DND-41 (cell line): ENCODE results near the gene GCHFR.

Experiments
- ATAC-seq: fragments of 200-7000 bp; cut with Tn5 transposase; 3 replicates; pipeline ENCODE4 v1.9.1; 2021; ENCODE audit warnings: low read depth; ENCODE audit not compliant: insufficient read depth
- DNase-seq: peaks from one replicate; pipeline ENCODE4 v3.0.0-alpha.2; 2020
- H2AFZ ChIP-seq: 2 replicates; pipeline ENCODE4 v1.6.0; 2012; ENCODE audit warnings: low read depth, low read length
- H3K27ac ChIP-seq: 2 replicates; pipeline ENCODE4 v1.5.1; 2012; ENCODE audit warnings: low read length, inconsistent platforms
- H3K27me3 ChIP-seq: fragments of 200-600 bp; sonication (generic); 2 replicates; pipeline ENCODE4 v1.6.0; 2012; ENCODE audit warnings: low read length, mild to moderate bottlenecking, inconsistent platforms; ENCODE audit not compliant: insufficient read depth, poor library complexity
- H3K36me3 ChIP-seq: 2 replicates; pipeline ENCODE4 v1.5.1; 2012; ENCODE audit warnings: low read length, inconsistent platforms; ENCODE audit not compliant: insufficient read depth
- H3K4me1 ChIP-seq: 2 replicates; pipeline ENCODE4 v1.5.1; 2012; ENCODE audit warnings: mild to moderate bottlenecking, low read length; ENCODE audit not compliant: insufficient read depth
- H3K4me2 ChIP-seq: 2 replicates; pipeline ENCODE4 v1.6.0; 2012; ENCODE audit warnings: mild to moderate bottlenecking, moderate library complexity, low read length, inconsistent platforms; ENCODE audit not compliant: insufficient read depth
- H3K4me3 ChIP-seq, 2 experiments: fragments of 200-600 bp in 1 of 2; shearing (Covaris generic) in 1 of 2; 2 replicates each; pipeline ENCODE4 v1.5.1; 2012 to 2016; ENCODE audit warnings: inconsistent platforms in 2 of 2, low read length in 2 of 2, mild to moderate bottlenecking in 2 of 2, low read depth in 1 of 2, moderate library complexity in 1 of 2
- H3K79me2 ChIP-seq: 2 replicates; pipeline ENCODE4 v1.6.0; 2012; ENCODE audit warnings: low read length, inconsistent platforms; ENCODE audit not compliant: insufficient read depth
- H3K9ac ChIP-seq: 2 replicates; pipeline ENCODE4 v1.6.0; 2012; ENCODE audit warnings: low read depth, mild to moderate bottlenecking, inconsistent platforms, low read length, moderate library complexity
- H3K9me3 ChIP-seq: 2 replicates; pipeline ENCODE4 v1.5.1; 2012; ENCODE audit warnings: low read length, moderate library complexity, mild to moderate bottlenecking, inconsistent platforms; ENCODE audit not compliant: insufficient read depth, severe bottlenecking
- H4K20me1 ChIP-seq: 2 replicates; pipeline ENCODE4 v1.6.0; 2012; ENCODE audit warnings: low read length; ENCODE audit not compliant: insufficient read depth
- EZH2 ChIP-seq: IDR thresholded peaks from 3 replicates; pipeline ENCODE4 v1.6.1; 2012; ENCODE audit warnings: borderline replicate concordance, low read depth, mild to moderate bottlenecking, moderate library complexity, low read length, inconsistent platforms; ENCODE audit not compliant: severe bottlenecking
- TF ChIP-seq, protein P1 (sequence below): IDR thresholded peaks from 2 replicates; pipeline ENCODE4 v1.5.1; 2012; ENCODE audit warnings: borderline replicate concordance, low read length, moderate library complexity, mild to moderate bottlenecking; ENCODE audit not compliant: poor library complexity, severe bottlenecking; ENCODE audit errors: extremely low read depth

Gene GCHFR

DNA sequence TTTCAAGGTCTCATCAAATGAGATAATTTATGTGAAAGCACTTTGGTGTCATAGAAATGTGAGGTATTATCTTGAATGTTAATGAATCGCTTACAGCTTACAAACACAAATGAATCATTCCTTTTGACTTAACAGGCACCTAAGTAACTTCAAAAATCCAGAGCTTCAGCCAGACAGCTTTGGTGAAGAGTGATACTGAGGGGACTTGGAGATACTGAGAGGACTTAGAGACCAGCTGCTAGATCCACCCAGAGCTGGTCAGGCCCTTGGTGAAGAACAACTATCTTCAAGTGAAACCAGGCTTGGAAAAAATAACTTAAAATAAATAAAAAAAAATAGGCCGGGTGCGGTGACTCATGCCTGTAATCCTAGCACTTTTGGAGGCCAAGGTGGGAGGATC is 26.9 kb downstream of the GCHFR start:
- TF ChIP-seq EZH2, result no peak
- TF ChIP-seq, protein P1, sequence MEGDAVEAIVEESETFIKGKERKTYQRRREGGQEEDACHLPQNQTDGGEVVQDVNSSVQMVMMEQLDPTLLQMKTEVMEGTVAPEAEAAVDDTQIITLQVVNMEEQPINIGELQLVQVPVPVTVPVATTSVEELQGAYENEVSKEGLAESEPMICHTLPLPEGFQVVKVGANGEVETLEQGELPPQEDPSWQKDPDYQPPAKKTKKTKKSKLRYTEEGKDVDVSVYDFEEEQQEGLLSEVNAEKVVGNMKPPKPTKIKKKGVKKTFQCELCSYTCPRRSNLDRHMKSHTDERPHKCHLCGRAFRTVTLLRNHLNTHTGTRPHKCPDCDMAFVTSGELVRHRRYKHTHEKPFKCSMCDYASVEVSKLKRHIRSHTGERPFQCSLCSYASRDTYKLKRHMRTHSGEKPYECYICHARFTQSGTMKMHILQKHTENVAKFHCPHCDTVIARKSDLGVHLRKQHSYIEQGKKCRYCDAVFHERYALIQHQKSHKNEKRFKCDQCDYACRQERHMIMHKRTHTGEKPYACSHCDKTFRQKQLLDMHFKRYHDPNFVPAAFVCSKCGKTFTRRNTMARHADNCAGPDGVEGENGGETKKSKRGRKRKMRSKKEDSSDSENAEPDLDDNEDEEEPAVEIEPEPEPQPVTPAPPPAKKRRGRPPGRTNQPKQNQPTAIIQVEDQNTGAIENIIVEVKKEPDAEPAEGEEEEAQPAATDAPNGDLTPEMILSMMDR, result no peak
- no peak overlapping the region for H3K9ac ChIP-seq
- no peak overlapping the region for H3K4me2 ChIP-seq
- no peak for ATAC-seq
- no peak overlapping the region for H3K4me3 ChIP-seq
- no peaks in the 10 kb centered on the region; the same call in 1 of the 2 replicates for H3K36me3 ChIP-seq
- H3K9me3 ChIP-seq, result no peaks in the 10 kb centered on the region
- H3K79me2 ChIP-seq, result peaks cover 37% of the 10 kb centered on the region
- H3K27me3 ChIP-seq, result no peaks in the 10 kb centered on the region
- peaks cover 26% of the 10 kb centered on the region; the same call in 1 of the 2 replicates for H4K20me1 ChIP-seq
- H3K4me1 ChIP-seq, result peaks cover 33% of the 10 kb centered on the region
- H3K27ac ChIP-seq, result no peak overlapping the region
- no peak for DNase-seq
- H2AFZ ChIP-seq, result no peak overlapping the region

DNA sequence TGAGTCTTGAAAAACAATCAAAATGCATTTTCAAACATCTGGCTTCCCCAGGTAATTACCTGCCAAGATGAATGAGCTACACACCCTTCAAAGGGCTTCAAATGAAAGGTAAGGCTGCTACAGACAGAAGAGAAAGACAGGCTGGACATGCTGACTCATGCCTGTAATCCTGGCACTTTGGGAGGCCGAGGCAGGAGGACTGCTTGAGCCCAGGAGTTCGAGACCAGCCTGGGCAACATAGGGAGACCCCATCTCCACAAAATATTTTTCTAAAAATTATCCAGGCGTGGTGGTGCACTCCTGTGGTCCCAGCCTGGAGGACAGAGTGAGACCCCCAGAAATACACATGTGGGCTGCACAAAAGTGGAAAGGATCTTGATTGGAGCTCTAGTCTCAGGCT is 28.5 kb downstream of the GCHFR start:
- Histone ChIP-seq H3K36me3 (no peaks in the 10 kb centered on the region; the same call in 1 of the 2 replicates), H4K20me1 (peaks cover 13% of the 10 kb centered on the region), H3K27ac (no peak overlapping the region), H3K9me3 (no peaks in the 10 kb centered on the region), H3K4me1 (peaks cover 20% of the 10 kb centered on the region), H3K4me2 (no peak overlapping the region), H3K4me3 (no peak overlapping the region), H3K79me2 (peaks cover 40% of the 10 kb centered on the region), H3K9ac (no peak overlapping the region), H3K27me3 (no peaks in the 10 kb centered on the region), H2AFZ (no peak overlapping the region)
- DNase-seq (no peak), ATAC-seq (no peak)
- TF ChIP-seq EZH2, result no peak
- TF ChIP-seq, protein P1, result no peak

DNA sequence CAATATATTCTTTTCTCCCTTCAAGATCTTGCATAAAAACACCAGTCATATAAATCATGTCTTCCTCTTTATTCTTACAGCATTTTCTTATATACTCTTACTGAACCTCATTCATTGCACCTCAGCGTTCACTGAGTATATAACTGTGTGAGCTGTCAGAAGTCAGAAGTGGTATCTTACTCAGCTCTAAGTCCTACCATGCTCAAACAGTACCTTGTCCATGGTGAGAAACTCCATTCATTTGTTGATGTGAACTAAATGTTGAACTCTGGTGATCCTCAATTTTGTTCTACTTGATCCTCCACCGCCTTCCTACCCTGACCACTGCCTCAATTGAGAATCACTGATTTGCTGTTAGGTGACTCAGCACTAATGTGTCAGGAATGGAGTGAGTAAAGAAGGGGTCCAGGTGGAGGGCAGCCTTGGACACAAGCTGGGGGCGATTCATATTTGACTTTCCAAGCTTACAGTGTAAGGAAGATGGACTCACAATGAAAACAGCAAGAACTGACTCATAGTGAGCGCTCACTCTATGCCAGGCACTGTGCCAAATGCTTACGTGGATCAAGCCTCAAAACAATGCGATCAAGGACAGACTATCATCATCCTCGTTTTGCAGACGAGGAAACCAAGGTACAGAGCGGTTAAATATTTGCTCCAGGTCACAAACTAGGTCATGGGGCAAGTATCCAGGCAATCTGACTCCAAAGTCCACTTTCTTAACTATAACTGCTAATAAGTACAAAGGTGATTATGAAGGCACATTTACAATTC is 29.5 kb downstream of the GCHFR start:
- peaks cover 46% of the 10 kb centered on the region for H3K79me2 ChIP-seq
- no peak overlapping the region for H2AFZ ChIP-seq
- H3K36me3 ChIP-seq, result no peaks in the 10 kb centered on the region; the same call in 1 of the 2 replicates
- no peak for ATAC-seq
- H3K9ac ChIP-seq, result no peak overlapping the region
- DNase-seq, result no peak
- peaks cover 8% of the 10 kb centered on the region for H4K20me1 ChIP-seq
- no peak overlapping the region for H3K27ac ChIP-seq
- H3K4me1 ChIP-seq, result peaks cover 11% of the 10 kb centered on the region
- H3K27me3 ChIP-seq, result no peaks in the 10 kb centered on the region
- H3K9me3 ChIP-seq, result no peaks in the 10 kb centered on the region
- TF ChIP-seq, protein P1, result no peak
- TF ChIP-seq EZH2, result no peak
- H3K4me2 ChIP-seq, result no peak overlapping the region
- H3K4me3 ChIP-seq, result no peak overlapping the region
